ENCODE results near the gene LRRN2. TPM values are rescaled to one million over a fixed set of nuclear protein-coding genes. Genes with fewer than 3 reads are reported as not detected.

LRRN2 gene
- total and polyA plus RNA-seq, 9 of the 15 experiments (the other 6 are each of a cell fraction or from before 2014, with no cell fraction given) = 0.05 TPM; not detected in 8

- TF ChIP-seq, protein P1, sequence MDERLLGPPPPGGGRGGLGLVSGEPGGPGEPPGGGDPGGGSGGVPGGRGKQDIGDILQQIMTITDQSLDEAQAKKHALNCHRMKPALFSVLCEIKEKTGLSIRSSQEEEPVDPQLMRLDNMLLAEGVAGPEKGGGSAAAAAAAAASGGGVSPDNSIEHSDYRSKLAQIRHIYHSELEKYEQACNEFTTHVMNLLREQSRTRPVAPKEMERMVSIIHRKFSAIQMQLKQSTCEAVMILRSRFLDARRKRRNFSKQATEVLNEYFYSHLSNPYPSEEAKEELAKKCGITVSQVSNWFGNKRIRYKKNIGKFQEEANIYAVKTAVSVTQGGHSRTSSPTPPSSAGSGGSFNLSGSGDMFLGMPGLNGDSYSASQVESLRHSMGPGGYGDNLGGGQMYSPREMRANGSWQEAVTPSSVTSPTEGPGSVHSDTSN (CRISPR knock-in tag; IDR thresholded peaks at IDR 0.05; ENCODE audit: low read depth) = peak; percentile 53
- TF ChIP-seq, protein P1 (tag; conservative IDR thresholded peaks at IDR 0.05; ENCODE audit: low read depth) = peak; percentile 91
- TF ChIP-seq, protein P2, sequence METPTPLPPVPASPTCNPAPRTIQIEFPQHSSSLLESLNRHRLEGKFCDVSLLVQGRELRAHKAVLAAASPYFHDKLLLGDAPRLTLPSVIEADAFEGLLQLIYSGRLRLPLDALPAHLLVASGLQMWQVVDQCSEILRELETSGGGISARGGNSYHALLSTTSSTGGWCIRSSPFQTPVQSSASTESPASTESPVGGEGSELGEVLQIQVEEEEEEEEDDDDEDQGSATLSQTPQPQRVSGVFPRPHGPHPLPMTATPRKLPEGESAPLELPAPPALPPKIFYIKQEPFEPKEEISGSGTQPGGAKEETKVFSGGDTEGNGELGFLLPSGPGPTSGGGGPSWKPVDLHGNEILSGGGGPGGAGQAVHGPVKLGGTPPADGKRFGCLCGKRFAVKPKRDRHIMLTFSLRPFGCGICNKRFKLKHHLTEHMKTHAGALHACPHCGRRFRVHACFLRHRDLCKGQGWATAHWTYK (CRISPR knock-in tag; IDR thresholded peaks at IDR 0.05) = 0 out of 2 replicates have a peak, but pooled peaks have one; percentile 49
- TF ChIP-seq PYGO2 (tag; IDR thresholded peaks at IDR 0.05) = no peak
- no peak for TF ChIP-seq HNRNPLL (IDR thresholded peaks at IDR 0.05; ENCODE audit: low read depth, low read length, poor library complexity, severe bottlenecking)
- TF ChIP-seq, protein P3, sequence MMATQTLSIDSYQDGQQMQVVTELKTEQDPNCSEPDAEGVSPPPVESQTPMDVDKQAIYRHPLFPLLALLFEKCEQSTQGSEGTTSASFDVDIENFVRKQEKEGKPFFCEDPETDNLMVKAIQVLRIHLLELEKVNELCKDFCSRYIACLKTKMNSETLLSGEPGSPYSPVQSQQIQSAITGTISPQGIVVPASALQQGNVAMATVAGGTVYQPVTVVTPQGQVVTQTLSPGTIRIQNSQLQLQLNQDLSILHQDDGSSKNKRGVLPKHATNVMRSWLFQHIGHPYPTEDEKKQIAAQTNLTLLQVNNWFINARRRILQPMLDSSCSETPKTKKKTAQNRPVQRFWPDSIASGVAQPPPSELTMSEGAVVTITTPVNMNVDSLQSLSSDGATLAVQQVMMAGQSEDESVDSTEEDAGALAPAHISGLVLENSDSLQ (IDR thresholded peaks at IDR 0.05) = peak; percentile 95
- TF ChIP-seq MAFK (IDR thresholded peaks at IDR 0.05; ENCODE audit: low read length) = no peak
- TF ChIP-seq ZNF224 (CRISPR knock-in tag; IDR thresholded peaks at IDR 0.05) = no peak
- TF ChIP-seq PRMT5 (CRISPR knock-in tag; IDR thresholded peaks at IDR 0.05) = no peak; the same call in 1 of the 2 replicates
- TF ChIP-seq DMBX1 (CRISPR knock-in tag; IDR thresholded peaks at IDR 0.05; ENCODE audit: borderline replicate concordance) = peak; percentile 54; the same call in 1 of the 2 replicates
- no peak for TF ChIP-seq SREBF1 (IDR thresholded peaks at IDR 0.05; ENCODE audit: borderline replicate concordance, low read depth, low read length)
- TF ChIP-seq TAF15 (IDR thresholded peaks at IDR 0.05; ENCODE audit: low read depth, low read length) = no peak
- peak; percentile 83; the same call in 1 of the 2 replicates for TF ChIP-seq SMAD3 (CRISPR knock-in tag; conservative IDR thresholded peaks at IDR 0.05)
- no peak for TF ChIP-seq PCBP2 (IDR thresholded peaks at IDR 0.05; ENCODE audit: low read depth, low read length, poor library complexity, severe bottlenecking)
- no peak for TF ChIP-seq TSHZ1 (CRISPR knock-in tag; IDR thresholded peaks at IDR 0.05)
- 0 out of 2 replicates have a peak, but pooled peaks have one; percentile 33 for TF ChIP-seq CREM (IDR thresholded peaks at IDR 0.05; ENCODE audit: low read depth)
- 0 out of 2 replicates have a peak, but pooled peaks have one; percentile 82 for TF ChIP-seq ZNF76 (CRISPR knock-in tag; IDR thresholded peaks at IDR 0.05; ENCODE audit: borderline replicate concordance)
- no peak for TF ChIP-seq ZNF707 (CRISPR knock-in tag; conservative IDR thresholded peaks at IDR 0.05)
These were observed 55.2 kb downstream of the LRRN2 start (continued) for GRCh38 chr1:204630132-204630905.

Measured in K562 (cell line).